SK-MEL-5 (cell line): Measurements from ENCODE around the gene CHST15. TPM values are rescaled to one million over a fixed set of nuclear protein-coding genes. Genes with fewer than 3 reads are reported as not detected.
"Not testable (repeated sequence)": the region's sequence is repeated elsewhere in the genome, so short reads cannot be mapped to it uniquely, and the experiment has no call there.

Experiments used
- DNase-seq: peaks from one replicate; pipeline ENCODE4 v3.0.0-alpha.2; 2016; ENCODE audit warnings: low read depth, low spot score
- in situ Hi-C: cut with HindIII; loops from 2 replicates; pipeline ENCODE4 v1.10.0; 2016; ENCODE audit warnings: low sequenced_read_pairs, high pct_unique_total_duplicates, low pct_unique_long_range_greater_than_20kb
- total RNA-seq: library from RNA; depleted of rRNA; stranded (reverse); fragments of >200 nt; shearing (Covaris generic); gene quantifications from 2 replicates; pipeline ENCODE4 v1.2.3, GENCODE V29; 2014

Gene CHST15
- total RNA-seq, 1 experiment from 2014 or later: not detected

GRCh38 chr10:124106241-124106879 lies 13.0 kb upstream of the CHST15 start:
- DNase-seq: no peak
- in situ Hi-C loops: no loop called here

DNA sequence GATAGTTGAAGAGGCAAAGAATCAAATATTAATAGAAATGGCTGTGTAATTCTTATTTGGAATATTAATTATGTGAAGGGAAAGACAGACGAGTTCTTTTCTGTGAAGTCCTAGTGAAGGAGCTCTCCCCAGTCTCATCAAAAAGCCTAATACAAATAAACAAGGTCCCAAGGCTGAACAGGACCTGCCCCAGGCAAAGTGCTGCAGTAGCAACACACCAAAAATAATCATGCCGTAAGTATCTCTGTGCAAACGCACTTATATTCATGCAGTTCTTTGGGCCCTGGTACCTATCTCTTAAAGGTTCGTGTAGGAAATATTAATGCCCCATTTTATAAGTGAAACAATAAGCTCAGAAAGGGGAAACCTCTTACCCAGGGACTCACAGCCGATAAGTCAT lies 12.2 kb upstream of the CHST15 start:
- DNase-seq: no peak
- in situ Hi-C loops: no loop called here

DNA sequence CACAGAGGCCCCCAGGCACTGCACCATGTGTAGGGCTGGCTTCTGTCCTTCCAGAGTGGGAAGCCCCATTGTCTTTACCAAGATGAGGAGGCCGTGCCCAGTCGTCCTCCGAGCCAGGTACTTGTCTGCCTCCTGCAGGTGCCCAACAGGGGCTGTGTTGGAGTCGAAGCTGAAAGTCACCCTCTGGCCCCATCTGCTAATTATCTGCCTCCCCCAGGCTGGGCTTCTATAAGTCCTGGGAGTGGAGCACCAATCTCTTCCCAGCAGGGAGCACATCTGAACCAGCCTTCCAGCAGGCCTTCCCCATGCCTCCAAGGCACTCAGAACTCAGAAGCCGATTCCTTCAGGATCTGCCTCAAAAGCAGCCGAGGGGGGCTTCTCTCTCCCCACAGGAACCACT lies 11.6 kb upstream of the CHST15 start:
- no peak for DNase-seq
- in situ Hi-C loops: no loop called here

DNA sequence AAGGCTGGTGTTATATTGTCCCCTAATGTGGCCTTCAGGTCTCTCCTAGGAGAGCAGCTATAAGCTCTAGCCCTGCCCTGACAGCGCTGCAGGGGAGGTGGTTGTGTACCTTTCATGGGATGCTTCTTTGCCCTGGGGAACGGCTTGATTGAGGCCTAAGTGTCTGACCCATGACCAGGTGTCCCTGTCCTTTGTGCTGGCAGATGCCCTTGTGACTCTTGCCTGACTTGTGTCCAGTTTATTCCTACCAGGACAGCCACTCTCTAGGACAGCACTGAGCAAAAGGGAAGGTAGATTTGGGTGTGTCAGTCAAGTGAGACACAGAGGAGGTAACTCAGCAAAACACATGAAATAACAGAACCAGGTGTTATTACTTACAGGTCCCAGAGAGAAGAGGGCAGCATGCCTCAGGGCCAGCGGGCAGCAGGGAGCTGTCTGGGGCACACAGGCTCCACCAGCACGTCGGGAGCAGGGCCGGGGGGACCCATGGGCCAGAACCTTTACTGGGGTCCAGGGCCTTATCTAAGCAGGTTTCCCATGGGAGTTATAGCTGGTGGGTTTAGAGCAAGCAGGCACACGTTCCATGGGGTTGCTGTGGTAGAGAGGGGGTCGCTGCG lies 10.7 kb upstream of the CHST15 start:
- in situ Hi-C loops: no loop called here
- DNase-seq: no peak

GRCh38 chr10:124101351-124101750 lies 8.0 kb upstream of the CHST15 start:
- in situ Hi-C loops: no loop called here
- no peak for DNase-seq

DNA sequence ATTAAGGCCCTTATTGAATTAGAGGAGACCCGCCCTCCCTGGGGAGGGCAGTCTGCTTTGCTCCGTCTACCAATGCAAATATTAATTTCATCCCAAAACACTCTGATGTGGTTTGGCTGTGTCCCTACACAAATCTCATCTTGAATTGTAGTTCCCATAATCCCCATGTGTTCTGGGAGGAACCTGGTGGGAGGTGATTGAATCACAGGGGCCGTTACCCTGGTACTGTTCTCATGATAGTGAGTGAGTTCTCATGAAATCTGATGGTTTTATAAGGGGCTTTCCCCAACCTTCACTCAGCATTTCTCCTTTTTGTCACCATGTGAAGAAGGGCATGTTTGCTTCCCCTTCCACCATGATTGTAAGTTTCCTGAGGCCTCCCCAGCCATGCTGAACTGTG lies 7.3 kb upstream of the CHST15 start:
- in situ Hi-C loops: not testable (repeated sequence)

DNA sequence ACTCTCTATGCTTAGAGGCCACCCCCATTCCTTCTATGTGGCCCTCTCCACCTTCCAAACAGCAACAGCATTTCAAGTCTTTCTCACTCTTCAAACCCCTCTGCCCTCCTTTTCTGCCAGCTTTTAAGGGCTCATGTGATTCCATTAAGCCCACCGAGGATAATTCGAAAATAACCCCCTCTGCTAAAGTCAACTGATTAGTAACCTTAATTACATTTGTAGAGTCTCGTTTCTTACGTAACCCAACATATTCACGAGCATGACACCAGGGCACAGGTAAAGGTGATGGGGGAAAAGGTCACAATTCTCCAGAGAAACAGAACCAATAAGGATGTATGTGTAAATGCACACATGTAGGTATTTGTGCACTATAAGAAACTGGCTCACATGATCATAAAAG lies 6.7 kb upstream of the CHST15 start:
- in situ Hi-C loops: no loop called here
- DNase-seq: no peak

More for the DNA sequence above, 7.3 kb upstream of the CHST15 start:
- not testable (repeated sequence) for DNase-seq

DNA sequence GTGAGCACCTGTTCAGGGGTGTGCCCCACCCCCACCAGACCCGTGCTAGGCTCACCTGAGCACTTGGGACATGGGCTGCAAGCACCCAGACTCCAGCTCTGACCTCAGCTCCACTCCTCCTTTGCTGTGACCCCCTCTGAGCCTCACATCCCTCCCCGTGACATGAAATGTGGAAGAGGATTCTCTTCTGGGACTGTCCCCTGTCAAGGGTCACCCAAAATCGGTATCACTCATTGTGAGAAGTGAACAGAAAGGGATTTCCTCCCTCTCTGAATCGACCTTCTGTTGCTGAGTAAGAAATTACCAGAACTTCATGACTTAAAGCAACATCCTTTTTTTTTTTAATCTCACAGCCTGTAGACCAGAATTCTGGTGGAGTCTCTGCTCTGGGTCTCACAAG lies 6.2 kb upstream of the CHST15 start:
- no peak for DNase-seq
- in situ Hi-C loops: no loop called here

GRCh38 chr10:124098575-124098974 lies 5.2 kb upstream of the CHST15 start:
- no peak for DNase-seq
- in situ Hi-C loops: no loop called here

DNA sequence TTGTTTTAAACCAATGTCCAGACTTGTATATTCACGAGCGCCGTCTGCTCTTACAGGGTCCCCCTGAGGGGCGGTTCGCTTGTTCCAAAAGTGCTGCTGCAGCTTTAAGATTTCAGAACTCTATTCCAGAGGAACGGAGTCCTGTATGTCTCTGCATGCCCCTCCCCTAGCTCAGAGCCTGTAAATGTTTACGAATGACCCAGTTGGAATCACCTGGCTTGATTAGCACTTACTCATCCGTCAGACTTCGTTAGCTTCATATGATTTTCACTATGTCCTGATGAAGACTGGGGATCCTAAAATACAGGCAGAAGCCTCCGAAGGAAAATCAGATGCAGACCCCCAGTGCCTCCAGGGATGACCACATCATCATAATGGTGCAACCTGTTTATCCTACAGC lies 4.5 kb upstream of the CHST15 start:
- in situ Hi-C loops: no loop called here
- no peak for DNase-seq

- in situ Hi-C loops: no loop called here
Observed at GRCh38 chr10:124096494-124096893, 3.1 kb upstream of the CHST15 start.

DNA sequence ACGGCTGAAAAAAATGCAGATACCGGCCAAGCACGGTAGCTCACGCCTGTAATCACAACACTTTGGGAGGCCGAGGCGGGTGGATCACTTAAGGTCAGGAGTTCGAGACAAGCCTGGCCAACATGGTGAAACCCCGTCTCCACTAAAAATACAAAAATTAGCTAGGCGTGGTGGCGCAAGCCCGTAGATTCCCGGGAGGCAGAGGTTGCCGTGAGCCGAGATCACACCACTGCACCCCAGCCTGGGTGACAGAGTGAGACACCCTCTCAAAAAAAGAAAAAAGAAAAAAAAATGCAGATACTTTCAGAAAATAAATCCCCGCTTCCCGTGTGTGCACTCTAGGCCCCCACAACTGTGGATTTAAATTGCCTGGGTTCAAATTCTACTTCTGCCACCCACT lies 2.4 kb upstream of the CHST15 start:
- in situ Hi-C loops, DNase-seq: not testable (repeated sequence)

More at GRCh38 chr10:124096494-124096893, 3.1 kb upstream of the CHST15 start:
- DNase-seq: no peak

GRCh38 chr10:124095096-124095495 lies 1.7 kb upstream of the CHST15 start:
- in situ Hi-C loops: no loop called here
- DNase-seq: no peak

GRCh38 chr10:124094419-124094785 lies 1.0 kb upstream of the CHST15 start:
- DNase-seq: no peak
- in situ Hi-C loops: no loop called here

DNA sequence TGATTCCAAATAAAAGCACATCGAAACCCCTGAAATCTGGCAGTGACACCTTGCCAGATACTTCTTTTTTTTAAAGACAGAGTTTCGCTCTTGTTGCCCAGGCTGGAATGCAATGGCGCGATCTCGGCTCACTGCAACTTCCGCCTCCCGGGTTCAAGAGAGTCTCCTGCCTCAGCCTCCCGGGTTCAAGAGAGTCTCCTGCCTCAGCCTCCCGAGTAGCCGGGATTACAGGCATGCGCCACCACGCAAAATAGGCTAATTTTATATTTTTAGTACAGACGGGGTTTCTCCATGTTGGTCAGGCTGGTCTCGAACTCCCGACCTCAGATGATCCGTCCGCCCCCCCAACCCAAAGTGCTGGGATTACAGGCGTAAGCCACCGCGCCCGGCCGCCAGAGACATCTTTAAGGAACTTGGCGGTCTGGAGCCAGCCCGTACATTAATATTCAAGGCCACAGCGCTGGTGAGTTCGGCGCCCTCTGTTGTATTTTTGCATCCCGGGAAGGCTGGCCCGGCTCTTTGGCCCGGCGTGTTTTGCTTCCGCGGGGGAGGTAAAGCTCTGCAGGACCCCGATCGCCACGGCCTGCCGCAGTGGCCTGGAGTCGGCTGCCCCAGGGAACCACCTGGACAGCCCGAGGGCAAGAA lies 498 bp upstream of the CHST15 start:
- in situ Hi-C loops, DNase-seq: not testable (repeated sequence)

DNA sequence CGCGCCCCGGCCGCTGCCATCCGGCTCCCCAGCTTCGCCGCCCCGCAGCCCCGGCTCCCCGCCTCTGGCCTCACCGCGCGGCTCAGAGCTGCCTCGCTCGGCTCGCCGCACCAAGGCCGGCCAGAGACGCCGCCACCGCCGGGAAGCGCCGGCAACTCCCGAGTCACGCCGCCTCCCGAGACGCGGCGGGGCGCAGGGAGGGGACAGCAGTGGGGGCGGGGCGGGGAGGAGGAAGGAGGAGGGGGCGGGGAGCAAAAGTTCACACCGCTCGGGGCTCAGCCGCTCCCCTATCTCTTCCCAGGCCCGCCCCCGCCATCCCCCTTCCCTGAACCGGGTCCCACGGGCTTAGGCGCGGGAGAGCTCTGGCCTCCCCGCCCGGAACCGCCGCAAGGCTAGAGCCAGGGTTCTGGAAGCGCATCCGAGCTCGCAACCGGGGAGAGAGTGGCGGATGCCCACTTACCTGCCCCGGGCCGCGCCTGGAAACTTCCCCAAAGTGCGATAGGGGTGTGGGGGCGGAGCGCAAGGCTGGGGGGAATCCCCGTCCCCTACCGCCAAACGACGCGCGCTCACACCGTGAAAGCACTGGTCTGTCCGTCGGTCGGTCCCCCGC lies 1.0 kb downstream of the CHST15 start:
- in situ Hi-C loops: no loop called here
- no peak for DNase-seq

DNA sequence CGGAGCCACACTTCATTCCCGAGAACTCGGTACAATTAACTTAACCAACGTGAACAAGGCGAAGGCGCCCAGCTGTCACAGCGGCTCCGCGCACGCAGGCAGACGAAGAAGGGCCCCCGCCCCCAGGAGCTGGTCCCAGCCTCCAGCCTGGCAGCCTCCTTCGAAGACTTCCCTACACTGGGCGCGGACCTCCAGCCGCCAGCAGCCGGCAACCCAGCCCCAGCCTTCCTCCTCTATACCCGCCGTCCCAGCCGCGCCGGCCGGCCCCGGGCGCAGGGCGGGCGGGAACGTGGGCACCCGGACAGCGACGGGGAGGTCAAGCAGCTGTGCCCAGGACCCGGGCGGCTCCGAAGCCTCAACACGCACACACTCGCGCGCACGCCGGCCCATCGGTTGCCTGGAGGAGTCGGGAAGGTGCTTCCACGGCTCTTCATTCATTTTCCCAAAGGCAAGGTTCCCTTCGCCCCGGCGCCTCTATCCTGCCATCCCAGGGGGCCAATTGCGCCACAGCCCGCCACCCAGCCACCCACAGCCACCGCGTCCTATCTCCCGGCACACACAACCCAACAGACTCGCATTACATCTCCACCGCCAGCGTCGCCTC lies 1.6 kb downstream of the CHST15 start:
- in situ Hi-C loops: no loop called here
- DNase-seq: no peak

GRCh38 chr10:124090601-124091209 lies 2.7 kb downstream of the CHST15 start:
- in situ Hi-C loops: no loop called here
- DNase-seq: no peak
